HepG2 (cell line): ENCODE results near the gene BCAR3. TPM values are rescaled to one million over a fixed set of nuclear protein-coding genes. Genes with fewer than 3 reads are reported as not detected.

Source experiments
- FOXO4 ChIP-seq: sonication (generic); formaldehyde crosslinking; conservative IDR thresholded peaks from 2 replicates; pipeline ENCODE4 v1.8.1; 2023; ENCODE audit warnings: missing genetic modification reagents
- GPN1 ChIP-seq: sonication (generic); formaldehyde crosslinking; IDR thresholded peaks from 2 replicates; pipeline ENCODE4 v1.5.1; 2020; ENCODE audit warnings: missing genetic modification reagents, borderline replicate concordance
- JUN ChIP-seq: sonication (generic); formaldehyde crosslinking; IDR thresholded peaks from 2 replicates; pipeline ENCODE4 v1.4.0; 2020; ENCODE audit warnings: mild to moderate bottlenecking, missing genetic modification reagents
- KAT8 ChIP-seq: IDR thresholded peaks from 2 replicates; pipeline ENCODE4 v1.6.1; 2016; ENCODE audit warnings: missing genetic modification reagents, missing compliant biosample characterization
- LRRFIP1 ChIP-seq: sonication (generic); formaldehyde crosslinking; conservative IDR thresholded peaks from 2 replicates; pipeline ENCODE4 v1.4.0; 2020; ENCODE audit warnings: missing genetic modification reagents
- MIXL1 ChIP-seq: IDR thresholded peaks from 2 replicates; pipeline ENCODE4 v1.6.1; 2016
- MZF1 ChIP-seq: sonication (generic); formaldehyde crosslinking; IDR thresholded peaks from 2 replicates; pipeline ENCODE4 v1.8.1; 2023; ENCODE audit warnings: mild to moderate bottlenecking, missing genetic modification reagents, borderline replicate concordance
- RFXANK ChIP-seq: IDR thresholded peaks from 2 replicates; pipeline ENCODE4 v1.6.1; 2016
- SKI ChIP-seq: fragments of 450-650 bp; IDR thresholded peaks from one replicate; pipeline ENCODE4 v1.6.1; 2018; ENCODE audit warnings: mild to moderate bottlenecking; ENCODE audit not compliant: partially characterized antibody
- TMF1 ChIP-seq: sonication (generic); formaldehyde crosslinking; IDR thresholded peaks from 2 replicates; pipeline ENCODE4 v1.8.1; 2022; ENCODE audit warnings: low read depth, missing genetic modification reagents
- TSC22D2 ChIP-seq: sonication (generic); formaldehyde crosslinking; IDR thresholded peaks from 2 replicates; pipeline ENCODE4 v1.5.1; 2020; ENCODE audit warnings: missing genetic modification reagents, mild to moderate bottlenecking, borderline replicate concordance
- ZMYM4 ChIP-seq: sonication (generic); formaldehyde crosslinking; IDR thresholded peaks from 2 replicates; pipeline ENCODE4 v1.8.1; 2023; ENCODE audit warnings: mild to moderate bottlenecking, missing genetic modification reagents
- ZNF12 ChIP-seq: sonication (generic); formaldehyde crosslinking; IDR thresholded peaks from 2 replicates; pipeline ENCODE4 v1.5.0; 2020; ENCODE audit warnings: missing genetic modification reagents
- ZNF224 ChIP-seq: sonication (generic); formaldehyde crosslinking; IDR thresholded peaks from 2 replicates; pipeline ENCODE4 v1.5.0; 2020; ENCODE audit warnings: mild to moderate bottlenecking, missing genetic modification reagents
- ZNF317 ChIP-seq: sonication (generic); formaldehyde crosslinking; IDR thresholded peaks from 2 replicates; pipeline ENCODE4 v1.5.0; 2020; ENCODE audit warnings: mild to moderate bottlenecking, missing genetic modification reagents
- ZNF512 ChIP-seq: sonication (generic); formaldehyde crosslinking; IDR thresholded peaks from 2 replicates; pipeline ENCODE4 v1.4.0; 2020; ENCODE audit warnings: mild to moderate bottlenecking, missing genetic modification reagents
- ZNF572 ChIP-seq: sonication (generic); formaldehyde crosslinking; IDR thresholded peaks from 2 replicates; pipeline ENCODE4 v1.5.1; 2020; ENCODE audit warnings: mild to moderate bottlenecking, missing genetic modification reagents
- polyA plus RNA-seq, 8 experiments: library from polyadenylated mRNA; depleted of rRNA in 3 of 8; stranded (reverse) in 7 of 8; unstranded in 1 of 8; fragments of >200 nt; fragmentation: Illumina TruSeq in 4 of 8; extraction: Trizol in 4 of 8; gene quantifications; 2 replicates each; pipeline versions ENCODE4 v1.2.1 to v1.2.3, GENCODE V29; 2011 to 2016; ENCODE audit warnings: low read depth in 4 of 8, missing spikeins in 1 of 8, mixed read lengths in 1 of 8; ENCODE audit not compliant: insufficient read depth in 1 of 8
- total RNA-seq, 5 experiments: library from RNA; depleted of rRNA; stranded (reverse); fragments of >200 nt; fragmentation: Illumina TruSeq; extraction: Trizol; gene quantifications; 2 replicates each; pipeline ENCODE4 v1.2.3, GENCODE V29; 2016; ENCODE audit warnings: low read depth in 1 of 5
- TF ChIP-seq, protein P1 (sequence below): IDR thresholded peaks from 2 replicates; pipeline ENCODE4 v1.6.1; 2016; ENCODE audit warnings: low read depth, borderline replicate concordance
- TF ChIP-seq, protein P2 (sequence below): IDR thresholded peaks from 2 replicates; pipeline ENCODE4 v1.6.1; 2016; ENCODE audit warnings: missing genetic modification reagents, missing compliant biosample characterization
- TF ChIP-seq, protein P3 (sequence below): sonication (generic); formaldehyde crosslinking; IDR thresholded peaks from 2 replicates; pipeline ENCODE4 v1.4.0; 2020; ENCODE audit warnings: missing genetic modification reagents

The BCAR3 gene
- total and polyA plus RNA-seq, 2 of the 13 experiments (the other 11 are each of a cell fraction or from before 2014, with no cell fraction given) = 3.6 to 4.8 TPM

DNA sequence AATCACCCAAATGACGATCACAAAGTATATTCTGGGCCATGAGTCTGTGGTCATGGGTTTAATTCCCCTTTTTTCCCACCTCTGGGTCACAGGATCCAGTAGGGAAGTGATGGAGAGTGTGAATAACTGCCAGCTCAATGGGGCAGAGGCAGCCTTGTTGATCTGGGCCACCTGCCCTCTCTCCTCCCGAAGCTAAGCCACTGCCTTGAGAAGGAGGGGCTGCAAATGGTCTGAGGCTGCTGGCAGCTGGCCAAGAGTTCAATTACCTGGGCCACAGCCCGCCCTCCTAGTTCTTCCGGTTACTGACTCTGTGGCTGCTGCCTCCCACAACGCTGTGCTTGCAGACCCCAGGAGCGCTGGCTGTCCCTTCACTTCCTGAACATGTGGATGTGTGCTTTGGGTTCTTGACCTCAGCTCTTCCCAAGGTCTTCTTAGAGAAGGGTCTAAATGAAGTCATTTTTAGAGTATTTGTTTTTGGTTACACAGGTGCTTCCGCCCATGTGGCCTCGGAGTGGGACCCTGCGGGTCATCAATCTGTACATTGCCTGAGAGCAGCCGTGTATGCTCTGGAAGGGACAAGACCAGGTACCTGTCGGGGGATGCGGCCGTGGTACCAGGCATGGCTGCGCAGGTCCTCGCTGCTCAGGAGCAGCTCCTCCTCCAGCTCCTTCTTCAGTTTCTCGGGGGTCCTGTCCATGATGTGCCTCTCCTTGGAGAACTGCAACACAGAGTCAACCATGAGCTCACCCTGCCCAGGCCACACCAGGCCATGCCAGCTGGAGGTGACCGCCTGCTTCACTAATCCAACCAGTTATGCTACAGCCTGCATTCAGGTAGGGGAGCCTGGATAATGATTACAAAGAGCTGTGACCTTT, 89.7 kb downstream of the BCAR3 start (continued):
- TF ChIP-seq ZNF512 (CRISPR knock-in tag) (no peak), GPN1 (no peak), KAT8 (CRISPR knock-in tag) (peak; percentile 56), RFXANK (CRISPR knock-in tag) (peak; percentile 52; the same call in 1 of the 2 replicates), ZNF224 (0 out of 2 replicates have a peak, but pooled peaks have one; percentile 59), ZNF572 (no peak), SKI (no peak), JUN (CRISPR knock-in tag) (peak; percentile 87), LRRFIP1 (CRISPR knock-in tag) (0 out of 2 replicates have a peak, but pooled peaks have one; percentile 59), MIXL1 (CRISPR knock-in tag) (peak; percentile 97), ZNF12 (CRISPR knock-in tag) (peak; percentile 61; the same call in 1 of the 2 replicates), MZF1 (CRISPR knock-in tag) (0 out of 2 replicates have a peak, but pooled peaks have one; percentile 30), ZNF317 (CRISPR knock-in tag) (0 out of 2 replicates have a peak, but pooled peaks have one; percentile 22), FOXO4 (0 out of 2 replicates have a peak, but pooled peaks have one; percentile 53), TMF1 (CRISPR knock-in tag) (no peak; the same call in 1 of the 2 replicates), ZMYM4 (CRISPR knock-in tag) (peak; percentile 75), TSC22D2 (no peak; the same call in 1 of the 2 replicates)
- TF ChIP-seq, protein P1, sequence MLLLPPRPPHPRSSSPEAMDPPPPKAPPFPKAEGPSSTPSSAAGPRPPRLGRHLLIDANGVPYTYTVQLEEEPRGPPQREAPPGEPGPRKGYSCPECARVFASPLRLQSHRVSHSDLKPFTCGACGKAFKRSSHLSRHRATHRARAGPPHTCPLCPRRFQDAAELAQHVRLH = peak; percentile 84
- TF ChIP-seq, protein P2, sequence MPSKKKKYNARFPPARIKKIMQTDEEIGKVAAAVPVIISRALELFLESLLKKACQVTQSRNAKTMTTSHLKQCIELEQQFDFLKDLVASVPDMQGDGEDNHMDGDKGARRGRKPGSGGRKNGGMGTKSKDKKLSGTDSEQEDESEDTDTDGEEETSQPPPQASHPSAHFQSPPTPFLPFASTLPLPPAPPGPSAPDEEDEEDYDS (CRISPR knock-in tag) = peak; percentile 87
- TF ChIP-seq, protein P3, sequence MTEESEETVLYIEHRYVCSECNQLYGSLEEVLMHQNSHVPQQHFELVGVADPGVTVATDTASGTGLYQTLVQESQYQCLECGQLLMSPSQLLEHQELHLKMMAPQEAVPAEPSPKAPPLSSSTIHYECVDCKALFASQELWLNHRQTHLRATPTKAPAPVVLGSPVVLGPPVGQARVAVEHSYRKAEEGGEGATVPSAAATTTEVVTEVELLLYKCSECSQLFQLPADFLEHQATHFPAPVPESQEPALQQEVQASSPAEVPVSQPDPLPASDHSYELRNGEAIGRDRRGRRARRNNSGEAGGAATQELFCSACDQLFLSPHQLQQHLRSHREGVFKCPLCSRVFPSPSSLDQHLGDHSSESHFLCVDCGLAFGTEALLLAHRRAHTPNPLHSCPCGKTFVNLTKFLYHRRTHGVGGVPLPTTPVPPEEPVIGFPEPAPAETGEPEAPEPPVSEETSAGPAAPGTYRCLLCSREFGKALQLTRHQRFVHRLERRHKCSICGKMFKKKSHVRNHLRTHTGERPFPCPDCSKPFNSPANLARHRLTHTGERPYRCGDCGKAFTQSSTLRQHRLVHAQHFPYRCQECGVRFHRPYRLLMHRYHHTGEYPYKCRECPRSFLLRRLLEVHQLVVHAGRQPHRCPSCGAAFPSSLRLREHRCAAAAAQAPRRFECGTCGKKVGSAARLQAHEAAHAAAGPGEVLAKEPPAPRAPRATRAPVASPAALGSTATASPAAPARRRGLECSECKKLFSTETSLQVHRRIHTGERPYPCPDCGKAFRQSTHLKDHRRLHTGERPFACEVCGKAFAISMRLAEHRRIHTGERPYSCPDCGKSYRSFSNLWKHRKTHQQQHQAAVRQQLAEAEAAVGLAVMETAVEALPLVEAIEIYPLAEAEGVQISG (CRISPR knock-in tag) = peak; percentile 53
